Activated CD4-positive, alpha-beta memory T cell treated with anti-CD3 and anti-CD28 coated beads, Interleukin-2, amount 10 ng/mL, durations not matched to agents 7 days and 5 days (primary cell): ENCODE measurements around the gene TGFB1I1. TPM values are rescaled to one million over a fixed set of nuclear protein-coding genes. Genes with fewer than 3 reads are reported as not detected.

Source experiments
- CTCF ChIA-PET: fragments of 350-600 bp; sonication (Branson Sonifier 250); formaldehyde crosslinking; loops from one replicate; lab custom pipeline; 2021; ENCODE audit warnings: antibody characterized with exemption, inconsistent platforms; lab: Charles Lee
- POLR2A ChIA-PET: fragments of 350-600 bp; sonication (Branson Sonifier 250); formaldehyde crosslinking; loops from one replicate; lab custom pipeline; 2021; ENCODE audit warnings: antibody characterized with exemption; lab: Charles Lee
- DNase-seq: peaks from one replicate; pipeline ENCODE4 v3.0.0-alpha.2; 2020
- H3K27ac Mint-ChIP-seq: one replicate; pipeline ENCODE4 v1.8.0; 2021; ENCODE audit warnings: mild to moderate bottlenecking, mixed read lengths
- H3K27me3 Mint-ChIP-seq: one replicate; pipeline ENCODE4 v1.8.0; 2021; ENCODE audit warnings: mixed read lengths
- H3K36me3 Mint-ChIP-seq: one replicate; pipeline ENCODE4 v1.8.0; 2021; ENCODE audit warnings: low read depth, mixed read lengths
- H3K4me1 Mint-ChIP-seq: one replicate; pipeline ENCODE4 v1.8.0; 2021; ENCODE audit warnings: mixed read lengths
- H3K4me3 Mint-ChIP-seq: one replicate; pipeline ENCODE4 v1.8.0; 2021; ENCODE audit warnings: mild to moderate bottlenecking, mixed read lengths
- H3K9me3 Mint-ChIP-seq: one replicate; pipeline ENCODE4 v1.8.0; 2021; ENCODE audit warnings: mixed read lengths
- total RNA-seq, 2 experiments: library from RNA; stranded (reverse); gene quantifications; one replicate each; pipeline ENCODE4 v1.2.3, GENCODE V29; 2021

Gene TGFB1I1
- total RNA-seq: under 1 TPM; 0.25 to 0.38 TPM

- Mint-ChIP-seq H3K36me3 (no peaks in the 10 kb centered on the region), H3K9me3 (no peaks in the 10 kb centered on the region), H3K27ac (no peak within 1 kb of the TSS), H3K27me3 (peaks cover 42% of the 10 kb centered on the region), H3K4me3 (peak within 1 kb of the TSS; percentile 35), H3K4me1 (peaks cover 21% of the 10 kb centered on the region)
- no peak for DNase-seq
- ChIA-PET CTCF (interaction anchor here (3.4 kb wide), 1 partner anchor 11 kb away, joined by 15 read pairs; no protein-coding TSS in a partner anchor), POLR2A (interaction anchor here (1.6 kb wide), 1 partner anchor 12 kb away, joined by 3 read pairs; no protein-coding TSS in a partner anchor)
Observed at GRCh38 chr16:31471875-31472708, at the start of gene TGFB1I1. TSS of gene TGFB1I1 (plus strand) at chr16:31472152. CDS start at chr16:31472189, 37 bp downstream.

- peak overlapping the region; percentile 21 for H3K27ac Mint-ChIP-seq
- DNase-seq: peak; percentile 21
- H3K27me3 Mint-ChIP-seq: peaks cover 10% of the 10 kb centered on the region
- H3K9me3 Mint-ChIP-seq: peaks cover 11% of the 10 kb centered on the region
- no peak overlapping the region for H3K4me3 Mint-ChIP-seq
- POLR2A ChIA-PET: interaction anchor here (1.6 to 2.1 kb wide), 2 partner anchors 8 to 243 kb away, joined by 4 to 8 read pairs; partner anchors contain the start of gene FUS
- H3K4me1 Mint-ChIP-seq: peaks cover 55% of the 10 kb centered on the region
- H3K36me3 Mint-ChIP-seq: peaks cover 13% of the 10 kb centered on the region
- CTCF ChIA-PET: no interaction called here
Observed at GRCh38 chr16:31423241-31423640, 48.7 kb upstream of the TGFB1I1 start.

- CTCF ChIA-PET: no interaction called here
- DNase-seq: no peak
- H3K36me3 Mint-ChIP-seq: peaks cover 13% of the 10 kb centered on the region
- POLR2A ChIA-PET: no interaction called here
- H3K4me1 Mint-ChIP-seq: peaks cover 55% of the 10 kb centered on the region
- H3K27ac Mint-ChIP-seq: no peak overlapping the region
- H3K9me3 Mint-ChIP-seq: peaks cover 8% of the 10 kb centered on the region
- H3K4me3 Mint-ChIP-seq: no peak overlapping the region
- H3K27me3 Mint-ChIP-seq: peaks cover 10% of the 10 kb centered on the region
Observed at GRCh38 chr16:31423801-31424200, 48.2 kb upstream of the TGFB1I1 start.

GRCh38 chr16:31427441-31428278, 44.3 kb upstream of the TGFB1I1 start:
- CTCF ChIA-PET: interaction anchor here (1.0 to 1.3 kb wide), 3 partner anchors 25 to 69 kb away, joined by 3 read pairs; no protein-coding TSS in a partner anchor
- peaks cover 8% of the 10 kb centered on the region for H3K9me3 Mint-ChIP-seq

GRCh38 chr16:31428279-31428597, 43.7 kb upstream of the TGFB1I1 start, which contains the start of gene COX6A2:
TSS of gene COX6A2 (minus strand) at chr16:31428360. CDS start at chr16:31428325, 35 bp downstream.
- Mint-ChIP-seq H3K36me3 (peaks cover 9% of the 10 kb centered on the region), H3K27ac (no peak within 1 kb of the TSS), H3K9me3 (peaks cover 8% of the 10 kb centered on the region), H3K4me3 (peak within 1 kb of the TSS; percentile 35), H3K4me1 (peaks cover 28% of the 10 kb centered on the region), H3K27me3 (peaks cover 7% of the 10 kb centered on the region)
- POLR2A ChIA-PET: no interaction called here
- CTCF ChIA-PET: interaction anchor here (1.0 to 1.9 kb wide), 3 partner anchors 14 to 70 kb away, joined by 3 to 9 read pairs (median 3); partner anchors contain the start of gene ZNF843
- DNase-seq: no peak

More at GRCh38 chr16:31427441-31428278, 44.3 kb upstream of the TGFB1I1 start:
- no peak overlapping the region for H3K27ac Mint-ChIP-seq
- POLR2A ChIA-PET: no interaction called here
- H3K4me1 Mint-ChIP-seq: peaks cover 34% of the 10 kb centered on the region
- H3K4me3 Mint-ChIP-seq: peak overlapping the region; percentile 35
- peaks cover 7% of the 10 kb centered on the region for H3K27me3 Mint-ChIP-seq
- H3K36me3 Mint-ChIP-seq: peaks cover 10% of the 10 kb centered on the region
- DNase-seq: peak; percentile 64

GRCh38 chr16:31428638-31429247, 43.2 kb upstream of the TGFB1I1 start:
- POLR2A ChIA-PET: no interaction called here
- Mint-ChIP-seq H3K4me1 (peaks cover 23% of the 10 kb centered on the region), H3K9me3 (peaks cover 8% of the 10 kb centered on the region), H3K36me3 (peaks cover 7% of the 10 kb centered on the region), H3K27ac (no peak overlapping the region), H3K27me3 (peaks cover 7% of the 10 kb centered on the region), H3K4me3 (no peak overlapping the region)
- CTCF ChIA-PET: interaction anchor here (1.0 to 1.9 kb wide), 3 partner anchors 14 to 70 kb away, joined by 3 to 9 read pairs (median 3); partner anchors contain the start of gene ZNF843
- no peak for DNase-seq

- no peak for DNase-seq
- Mint-ChIP-seq H3K36me3 (peaks cover 7% of the 10 kb centered on the region), H3K27me3 (peaks cover 7% of the 10 kb centered on the region), H3K4me1 (peaks cover 17% of the 10 kb centered on the region), H3K27ac (no peak overlapping the region), H3K4me3 (no peak overlapping the region), H3K9me3 (peaks cover 8% of the 10 kb centered on the region)
- ChIA-PET POLR2A (interaction anchor here (1.1 kb wide), 1 partner anchor 29 kb away, joined by 5 read pairs; no protein-coding TSS in a partner anchor), CTCF (interaction anchor here (1.0 to 1.9 kb wide), 3 partner anchors 13 to 71 kb away, joined by 3 to 9 read pairs (median 4); partner anchors contain the start of gene ZNF843)
Observed at GRCh38 chr16:31429314-31429713, 42.6 kb upstream of the TGFB1I1 start.

- H3K27ac Mint-ChIP-seq: no peak overlapping the region
- H3K36me3 Mint-ChIP-seq: peaks cover 4% of the 10 kb centered on the region
- ChIA-PET POLR2A (interaction anchor here (1.1 to 1.7 kb wide), 2 partner anchors 13 to 30 kb away, joined by 5 to 6 read pairs; partner anchors contain the start of gene ZNF843), CTCF (interaction anchor here (1.0 to 1.9 kb wide), 2 partner anchors 13 to 31 kb away, joined by 4 to 9 read pairs; partner anchors contain the start of gene ZNF843)
- peaks cover 7% of the 10 kb centered on the region for H3K27me3 Mint-ChIP-seq
- peaks cover 8% of the 10 kb centered on the region for H3K9me3 Mint-ChIP-seq
- DNase-seq: no peak
- H3K4me1 Mint-ChIP-seq: peaks cover 16% of the 10 kb centered on the region
- H3K4me3 Mint-ChIP-seq: no peak overlapping the region
Observed at GRCh38 chr16:31429796-31430195, 42.2 kb upstream of the TGFB1I1 start.

- Mint-ChIP-seq H3K36me3 (peaks cover 3% of the 10 kb centered on the region), H3K4me1 (peaks cover 15% of the 10 kb centered on the region), H3K4me3 (no peak overlapping the region), H3K9me3 (peaks cover 4% of the 10 kb centered on the region), H3K27ac (no peak overlapping the region), H3K27me3 (peaks cover 7% of the 10 kb centered on the region)
- POLR2A ChIA-PET: interaction anchor here (1.0 to 1.7 kb wide), 6 partner anchors 8 to 214 kb away, joined by 4 to 6 read pairs (median 4); partner anchors contain the start of gene ZNF843
- DNase-seq: no peak
- CTCF ChIA-PET: interaction anchor here (1.0 to 2.0 kb wide), 4 partner anchors 9 to 31 kb away, joined by 4 to 10 read pairs (median 8); partner anchors contain the start of gene ZNF843
Observed at GRCh38 chr16:31430380-31431052, 41.4 kb upstream of the TGFB1I1 start.

- Mint-ChIP-seq H3K27ac (no peak overlapping the region), H3K27me3 (no peaks in the 10 kb centered on the region), H3K4me1 (peaks cover 20% of the 10 kb centered on the region), H3K4me3 (no peak overlapping the region), H3K36me3 (no peaks in the 10 kb centered on the region), H3K9me3 (no peaks in the 10 kb centered on the region)
- ChIA-PET POLR2A (no interaction called here), CTCF (no interaction called here)
- DNase-seq: no peak
Observed at GRCh38 chr16:31435341-31436220, 36.4 kb upstream of the TGFB1I1 start.
